HG03469 (cell line): ENCODE measurements around the gene SLC27A1.
"Not testable (repeated sequence)": the region's sequence is repeated elsewhere in the genome, so short reads cannot be mapped to it uniquely, and the experiment has no call there.

Experiments used
- ATAC-seq: cut with Tn5 transposase; IDR thresholded peaks from one replicate; pipeline ENCODE4 v1.9.1; 2021; ENCODE audit warnings: mild to moderate bottlenecking, moderate library complexity, moderate number of reproducible peaks; ENCODE audit not compliant: unreplicated experiment

SLC27A1 gene

GRCh38 chr19:17536955-17537354 is 66.6 kb downstream of the SLC27A1 start:
- ATAC-seq: no peak

DNA sequence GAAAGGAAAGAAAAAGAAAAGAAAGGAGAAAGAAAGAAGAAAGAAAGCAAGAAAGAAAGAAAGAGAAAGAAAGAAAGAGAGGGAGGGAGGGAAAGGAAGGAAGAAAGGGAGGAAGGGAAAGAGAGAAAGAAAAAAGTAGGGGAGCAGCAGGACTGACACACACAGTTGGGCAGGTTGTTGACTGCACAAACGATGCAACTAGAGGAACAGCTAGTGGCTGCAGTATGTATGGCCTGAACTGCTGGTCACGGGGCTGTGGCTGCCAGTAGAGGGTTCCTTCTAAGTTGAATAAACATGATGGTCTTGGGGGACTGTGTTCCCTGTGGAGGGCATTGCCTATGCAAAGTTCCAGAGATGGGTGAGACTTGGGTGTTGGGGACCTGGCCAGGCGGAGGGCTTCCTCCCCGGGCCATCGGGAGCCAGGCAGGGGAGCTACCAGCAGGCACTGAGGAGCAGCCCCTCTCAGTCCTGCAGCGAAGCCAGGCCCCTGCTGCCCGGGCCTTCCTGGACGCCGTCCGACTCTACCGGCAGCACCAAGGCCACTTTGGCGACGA is 68.4 kb downstream of the SLC27A1 start:
- no peak for ATAC-seq

- ATAC-seq: no peak
These were observed 69.2 kb downstream of the SLC27A1 start for GRCh38 chr19:17539238-17540117.

GRCh38 chr19:17540174-17540573 is 69.8 kb downstream of the SLC27A1 start:
- ATAC-seq: no peak

- ATAC-seq: no peak
These were observed 70.9 kb downstream of the SLC27A1 start for GRCh38 chr19:17541184-17541759.

DNA sequence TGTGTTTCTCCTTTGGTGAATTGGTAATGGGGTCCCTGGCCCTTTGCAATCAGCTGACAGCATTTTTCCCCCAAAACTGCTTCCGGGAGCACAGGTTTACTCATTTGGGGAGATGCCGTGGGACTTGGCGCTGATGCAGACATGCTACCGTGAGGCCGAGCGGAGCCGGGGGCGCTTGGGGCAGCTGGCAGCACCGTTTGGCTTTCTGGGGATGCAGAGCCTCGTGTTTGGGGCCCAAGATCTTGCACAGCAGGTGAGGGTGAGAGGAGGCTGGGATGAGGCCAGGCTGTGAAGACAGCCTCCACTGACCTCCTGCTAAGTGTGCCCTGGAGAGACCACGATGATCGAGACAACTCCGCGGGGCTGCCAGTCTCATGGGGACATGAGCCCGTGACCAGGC is 71.7 kb downstream of the SLC27A1 start:
- ATAC-seq: no peak

DNA sequence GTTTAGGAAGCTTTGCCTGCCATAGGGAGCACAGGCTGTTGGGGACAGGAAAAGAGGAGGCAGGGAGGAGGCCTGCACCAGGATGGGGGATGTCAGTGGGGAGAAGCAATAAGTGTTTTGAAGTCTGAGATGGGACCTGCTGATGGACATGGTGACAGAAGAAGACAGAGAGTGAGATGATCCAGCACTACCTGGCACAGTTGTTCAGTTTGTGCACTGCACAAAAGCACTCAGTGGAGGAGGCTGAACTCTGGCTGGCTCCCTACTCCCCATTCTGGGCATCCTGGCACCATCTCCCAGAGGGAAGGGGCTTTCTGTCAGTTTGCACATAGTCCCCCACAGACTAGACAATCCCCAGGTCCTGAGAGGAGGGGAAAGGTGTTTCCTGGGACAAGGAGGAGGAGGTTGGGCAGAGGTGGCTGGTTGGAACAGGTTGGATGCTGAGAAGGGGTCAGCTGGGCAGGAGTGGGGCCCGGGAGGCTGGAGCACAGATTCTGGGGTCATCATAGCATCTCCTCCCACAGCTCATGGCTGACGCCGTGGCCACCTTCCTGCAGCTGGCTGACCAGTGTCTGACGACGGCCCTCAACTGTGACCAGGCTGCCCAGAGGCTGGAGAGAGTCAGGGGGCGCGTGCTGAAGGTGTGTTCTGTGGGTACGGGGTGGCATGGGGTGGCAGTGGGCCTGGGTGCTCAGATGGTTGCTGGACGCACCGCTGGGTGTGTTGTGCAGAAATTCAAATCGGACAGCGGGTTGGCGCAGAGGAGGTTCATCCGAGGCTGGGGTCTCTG is 72.7 kb downstream of the SLC27A1 start:
- no peak for ATAC-seq

- no peak for ATAC-seq
These were observed 73.7 kb downstream of the SLC27A1 start for GRCh38 chr19:17543986-17544385.

GRCh38 chr19:17544418-17544817 is 74.1 kb downstream of the SLC27A1 start:
- ATAC-seq: no peak

GRCh38 chr19:17548145-17548544 is 77.8 kb downstream of the SLC27A1 start:
- ATAC-seq: no peak

DNA sequence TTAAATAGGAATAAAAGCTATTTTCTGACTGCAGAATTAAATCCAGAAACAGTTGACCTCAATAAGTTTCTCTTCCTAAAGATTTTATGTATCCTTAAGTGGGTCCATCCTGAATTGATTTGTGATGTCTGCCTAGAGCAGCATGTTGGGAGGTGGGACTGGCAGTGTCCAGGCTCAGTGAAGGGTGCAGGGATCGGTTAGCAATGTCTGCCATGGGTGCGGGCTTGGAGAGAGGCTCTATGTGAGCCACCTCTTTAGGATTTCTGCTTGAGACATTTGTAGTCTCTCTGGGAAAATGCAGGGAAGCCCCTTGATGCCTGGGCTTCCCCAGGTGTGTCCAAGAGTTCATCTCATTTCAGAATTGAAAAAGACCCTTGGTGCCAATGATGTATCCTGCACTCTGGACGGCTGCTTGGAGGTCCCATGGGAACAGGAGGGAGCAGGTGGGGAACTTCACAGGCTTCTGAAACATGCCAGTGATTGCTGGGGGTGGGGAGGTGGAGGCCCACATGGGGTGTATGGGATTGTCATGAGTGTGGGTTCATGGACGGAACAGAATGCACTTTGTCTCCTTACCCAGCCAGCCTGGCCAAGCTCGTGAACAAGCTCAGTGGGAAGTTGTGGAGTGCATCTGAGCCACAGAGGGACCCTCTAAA is 78.9 kb downstream of the SLC27A1 start:
- no peak for ATAC-seq

GRCh38 chr19:17550076-17550667 is 79.8 kb downstream of the SLC27A1 start:
- no peak for ATAC-seq

DNA sequence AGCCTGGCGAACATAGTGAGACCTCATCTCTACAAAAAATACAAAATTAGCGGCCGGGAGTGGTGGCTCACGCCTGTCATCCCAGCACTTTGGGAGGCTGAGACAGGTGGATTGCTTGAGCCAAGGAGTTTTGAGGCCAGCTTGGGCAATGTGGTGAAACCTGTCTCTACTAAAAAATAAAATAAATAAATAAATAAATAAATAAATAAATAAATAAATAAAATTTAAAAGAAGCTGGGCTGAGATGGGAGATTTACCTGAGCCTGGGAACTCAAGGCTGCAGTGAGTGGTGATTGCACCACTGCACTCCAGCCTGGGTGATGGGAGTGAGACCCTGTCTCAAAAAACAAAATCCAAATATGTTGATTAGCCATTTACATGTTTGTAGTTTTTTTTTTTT is 82.4 kb downstream of the SLC27A1 start:
- ATAC-seq: not testable (repeated sequence)

- no peak for ATAC-seq
These were observed 82.9 kb downstream of the SLC27A1 start for GRCh38 chr19:17553256-17553655.

GRCh38 chr19:17554968-17555479 is 84.7 kb downstream of the SLC27A1 start:
- ATAC-seq: no peak

DNA sequence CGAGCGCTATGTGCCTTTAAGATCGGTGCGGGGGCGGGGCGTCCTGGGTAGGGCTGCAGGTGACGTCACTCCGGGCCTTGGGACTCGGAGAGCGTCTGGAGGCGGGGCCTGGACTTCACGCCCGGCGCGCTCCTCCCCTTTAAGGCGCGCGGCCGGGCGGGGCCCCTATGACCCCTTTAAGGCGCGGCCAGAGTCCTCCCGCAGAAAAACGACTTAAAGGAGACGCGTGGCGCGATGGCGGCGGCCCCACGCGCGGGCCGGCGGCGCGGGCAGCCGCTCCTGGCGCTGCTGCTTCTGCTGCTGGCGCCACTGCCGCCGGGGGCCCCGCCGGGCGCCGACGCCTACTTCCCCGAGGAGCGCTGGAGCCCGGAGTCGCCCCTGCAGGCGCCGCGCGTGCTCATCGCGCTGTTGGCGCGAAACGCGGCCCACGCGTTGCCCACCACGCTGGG is 85.2 kb downstream of the SLC27A1 start, which contains the start of gene COLGALT1:
COLGALT1 (plus strand) TSS at position 170 of the 449 bp plus-strand sequence; CDS start at position 235, 65 bp downstream.
- peak; percentile 70 for ATAC-seq
